Loucy (cell line): ENCODE results near the gene EPS8L3.

Source experiments
- CTCF ChIP-seq: fragments of 200-600 bp; sonication (generic); conservative IDR thresholded peaks from 2 replicates; pipeline ENCODE4 v1.5.1; 2014; ENCODE audit warnings: mild to moderate bottlenecking, antibody characterized with exemption, low read length
- EZH2phosphoT487 ChIP-seq: fragments of 200-600 bp; IDR thresholded peaks from 2 replicates; pipeline ENCODE4 v1.6.1; 2018; ENCODE audit warnings: antibody characterized with exemption, mild to moderate bottlenecking, moderate library complexity, borderline replicate concordance

- TF ChIP-seq CTCF (no peak), EZH2phosphoT487 (no peak)
Observed at GRCh38 chr1:109712321-109712864, 51.3 kb downstream of the EPS8L3 start.
